NB4 (cell line): ENCODE measurements around the gene MRPL4.

Source experiments
- CTCF ChIP-seq: IDR thresholded peaks from one replicate; pipeline ENCODE4 v1.5.1; 2012; ENCODE audit warnings: low read depth, low read length
- POLR2A ChIP-seq: IDR thresholded peaks from 2 replicates; pipeline ENCODE4 v1.6.1; 2011; ENCODE audit warnings: mild to moderate bottlenecking; ENCODE audit not compliant: insufficient read length; ENCODE audit errors: extremely low read depth

- TF ChIP-seq CTCF (no peak), POLR2A (no peak)
Observed at GRCh38 chr19:10290357-10290875, 38.4 kb downstream of the MRPL4 start.
